Measurements from ENCODE around the gene RNF41.
"Not testable (repeated sequence)": the region's sequence is repeated elsewhere in the genome, so short reads cannot be mapped to it uniquely, and the experiment has no call there.

RNF41 gene

DNA sequence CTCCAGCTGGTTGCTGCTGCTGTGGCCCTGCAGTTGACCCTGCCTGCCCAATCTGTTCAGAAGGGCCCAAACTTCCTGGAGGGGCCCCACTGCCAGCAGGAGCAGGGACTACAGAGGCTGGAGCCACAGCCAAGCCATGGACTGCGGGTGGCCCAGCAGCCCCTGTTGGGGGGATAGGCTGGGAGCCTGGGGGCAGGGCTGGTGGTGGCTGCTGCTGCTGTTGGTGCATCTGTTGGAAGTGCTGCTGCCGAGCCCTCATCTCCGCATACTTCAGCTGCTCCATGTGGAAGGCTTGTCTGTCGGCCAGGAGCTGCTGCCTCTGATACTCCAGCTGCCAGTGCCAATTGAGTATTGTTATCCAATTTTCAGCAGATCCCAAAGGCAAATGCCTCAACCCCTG is 56.4 kb downstream of the RNF41 start:
- no peak for DNase-seq (ENCODE audit: low read depth in 2 of 2)

DNA sequence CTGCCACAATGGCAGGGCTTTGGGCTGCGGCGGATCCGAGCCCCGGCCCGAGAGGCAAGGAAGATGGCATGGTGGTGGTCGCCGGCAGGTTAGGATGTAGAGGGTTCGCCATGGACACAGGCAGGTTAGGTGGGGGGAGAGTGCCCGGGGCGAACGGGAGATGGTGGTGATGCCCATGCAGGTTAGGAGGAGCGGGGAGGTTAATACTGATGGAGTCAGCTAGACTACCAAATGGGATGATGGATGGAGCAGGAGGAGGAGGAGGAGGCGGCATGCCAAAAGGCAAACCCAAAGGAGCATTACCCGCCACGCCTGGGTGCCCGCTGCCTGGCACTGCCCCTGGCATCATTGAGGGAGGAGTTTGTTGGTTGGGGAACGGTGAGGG is 57.4 kb downstream of the RNF41 start:
- DNase-seq (ENCODE audit: low read depth in 2 of 2): no peak

- no peak for DNase-seq (ENCODE audit: low read depth in 2 of 2)
Measured at GRCh38 chr12:56163533-56164344, 58.0 kb downstream of the RNF41 start.

GRCh38 chr12:56162468-56163290 is 59.0 kb downstream of the RNF41 start:
- no peak for DNase-seq (ENCODE audit: low read depth in 2 of 2)

- DNase-seq (ENCODE audit: low read depth in 2 of 2): no peak
Measured at GRCh38 chr12:56161690-56162351, 59.9 kb downstream of the RNF41 start.

GRCh38 chr12:56160894-56161689 is 60.6 kb downstream of the RNF41 start:
- no peak for DNase-seq (ENCODE audit: low read depth in 2 of 2)

- DNase-seq (ENCODE audit: low read depth in 2 of 2): no peak
Measured at GRCh38 chr12:56160193-56160763, 61.4 kb downstream of the RNF41 start.

- DNase-seq (ENCODE audit: low read depth in 2 of 2): no peak
Measured at GRCh38 chr12:56159482-56160192, 62.1 kb downstream of the RNF41 start.

- peak; percentile 40 to 46 for DNase-seq (ENCODE audit: low read depth in 2 of 2)
Measured at GRCh38 chr12:56158926-56159461, 62.7 kb downstream of the RNF41 start.

DNA sequence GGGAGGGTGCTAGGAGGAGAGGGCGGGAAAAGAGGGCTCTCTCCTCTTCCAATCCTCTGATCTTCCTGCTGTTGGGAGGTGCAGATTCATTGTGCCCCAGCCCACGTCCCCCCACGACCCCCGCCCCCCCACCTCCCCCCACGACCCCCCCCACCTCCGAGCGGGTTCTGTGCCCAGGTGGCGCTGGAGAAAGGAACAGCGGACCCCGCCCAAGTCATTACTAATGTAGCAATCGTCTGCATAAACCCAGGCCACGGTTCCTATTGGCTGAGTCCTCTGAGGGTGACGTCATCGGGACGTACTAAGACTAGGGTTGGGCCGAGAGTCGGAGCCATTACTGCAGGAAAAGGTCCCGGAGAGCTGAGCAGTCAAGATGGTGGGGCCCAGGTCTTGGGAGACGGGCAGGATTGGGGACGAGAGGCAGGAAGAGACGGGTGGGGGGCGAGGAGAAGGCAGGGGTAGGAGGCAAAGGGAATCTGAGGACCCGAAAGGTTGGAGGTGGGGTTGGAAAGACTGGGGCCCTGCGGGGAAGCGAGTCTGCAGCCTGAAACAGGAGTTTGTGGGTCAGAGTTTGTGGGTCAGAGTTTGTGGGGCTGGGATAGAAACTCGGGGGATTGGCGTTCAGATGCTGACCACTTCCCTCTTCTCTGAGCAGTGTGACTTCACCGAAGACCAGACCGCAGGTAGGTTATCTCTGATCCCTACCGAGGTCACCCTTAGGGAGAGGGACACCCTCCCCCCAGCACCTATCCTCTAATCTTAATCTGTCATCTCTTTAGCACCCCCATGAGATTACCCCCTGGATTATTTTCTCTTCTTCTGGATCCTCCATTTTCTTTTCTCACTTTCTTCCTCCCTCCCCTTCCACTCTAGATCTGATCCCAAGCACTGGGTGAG is 63.4 kb downstream of the RNF41 start, which contains the start of gene MYL6:
TSS of gene MYL6 (plus strand) at position 331 of the 897 bp plus-strand sequence. CDS start at position 374, 43 bp downstream.
- peak; percentile 93 to 94 for DNase-seq (ENCODE audit: low read depth in 2 of 2)

- DNase-seq (ENCODE audit: low read depth in 2 of 2): peak; percentile 73 to 77
Measured at GRCh38 chr12:56157201-56158028, 64.3 kb downstream of the RNF41 start.

GRCh38 chr12:56156464-56157200 is 65.1 kb downstream of the RNF41 start:
- DNase-seq (ENCODE audit: low read depth in 2 of 2): not testable (repeated sequence)

GRCh38 chr12:56155256-56155845 is 66.4 kb downstream of the RNF41 start:
- no peak for DNase-seq (ENCODE audit: low read depth in 2 of 2)

GRCh38 chr12:56154818-56155217 is 66.9 kb downstream of the RNF41 start:
- no peak for DNase-seq (ENCODE audit: low read depth in 2 of 2)

GRCh38 chr12:56154246-56154771 is 67.4 kb downstream of the RNF41 start:
- DNase-seq (ENCODE audit: low read depth in 2 of 2): no peak

GRCh38 chr12:56153678-56154065 is 68.0 kb downstream of the RNF41 start:
- DNase-seq (ENCODE audit: low read depth in 2 of 2): no peak
